IPS-NIHi7 (cell line): ENCODE results near the gene PARD6G.

Experiments used
- DNase-seq: peaks from one replicate; pipeline ENCODE4 v3.0.0; 2012; ENCODE audit warnings: mixed read lengths; ENCODE audit errors: extremely low spot score

PARD6G gene

GRCh38 chr18:80108121-80108536 is 139.2 kb downstream of the PARD6G start:
- no peak for DNase-seq

GRCh38 chr18:80107426-80107825 is 139.9 kb downstream of the PARD6G start:
- no peak for DNase-seq
